ENCODE data around the gene UAP1.

The UAP1 gene

GRCh38 chr1:162543228-162543627 lies 18.3 kb upstream of the UAP1 start:
- Histone ChIP-seq H3K9ac (no peak overlapping the region), H3K4me2 (no peak overlapping the region), H3K9me3 (peaks cover 11% of the 10 kb centered on the region), H3K4me1 (0 out of 2 replicates have a peak, but pooled peaks cover 6% of the 10 kb centered on the region), H3K27me3 (no peaks in the 10 kb centered on the region), H4K20me1 (no peaks in the 10 kb centered on the region), H3K27ac (no peak overlapping the region), H3K36me3 (no peaks in the 10 kb centered on the region), H3K4me3 (no peak overlapping the region)
- TF ChIP-seq Cebpa-rat (IDR thresholded peaks at IDR 0.05) = no peak

DNA sequence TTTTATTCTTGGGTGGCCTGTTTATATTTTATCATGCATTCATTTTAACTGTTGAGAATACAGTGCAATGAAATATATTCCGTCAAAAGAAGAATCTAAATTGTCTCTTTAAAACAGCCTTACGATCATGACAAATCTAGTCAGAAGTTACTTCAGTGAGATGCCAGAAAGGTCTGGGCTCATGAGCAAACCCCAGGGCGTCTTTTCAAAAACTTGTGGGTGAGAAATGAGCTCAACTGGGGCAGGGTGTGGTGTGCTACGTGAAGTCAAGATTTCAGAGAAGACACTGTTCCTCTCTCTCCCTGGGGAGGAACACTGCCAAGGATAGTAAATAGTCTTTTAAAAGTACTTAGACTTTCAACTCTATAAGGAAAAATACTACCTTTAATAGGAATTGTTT lies 13.4 kb upstream of the UAP1 start:
- H3K9ac ChIP-seq = no peak overlapping the region

GRCh38 chr1:162549001-162549400 lies 12.5 kb upstream of the UAP1 start:
- 0 out of 2 replicates have a peak, but pooled peaks cover 6% of the 10 kb centered on the region for H3K4me1 ChIP-seq
- no peak for TF ChIP-seq Cebpa-rat (IDR thresholded peaks at IDR 0.05)
- no peak overlapping the region for H3K4me3 ChIP-seq
- H3K36me3 ChIP-seq = no peaks in the 10 kb centered on the region
- H3K27me3 ChIP-seq = no peaks in the 10 kb centered on the region
- H3K9ac ChIP-seq = no peak overlapping the region
- no peak overlapping the region for H3K27ac ChIP-seq
- no peaks in the 10 kb centered on the region for H4K20me1 ChIP-seq
- no peak overlapping the region for H3K4me2 ChIP-seq
- peaks cover 5% of the 10 kb centered on the region; the same call in 1 of the 2 replicates for H3K9me3 ChIP-seq

More for the DNA sequence above, 13.4 kb upstream of the UAP1 start:
- Histone ChIP-seq H3K4me1 (0 out of 2 replicates have a peak, but pooled peaks cover 6% of the 10 kb centered on the region), H3K9me3 (peaks cover 9% of the 10 kb centered on the region), H3K27me3 (no peaks in the 10 kb centered on the region), H3K4me2 (no peak overlapping the region), H3K36me3 (no peaks in the 10 kb centered on the region), H3K27ac (no peak overlapping the region), H4K20me1 (no peaks in the 10 kb centered on the region), H3K4me3 (no peak overlapping the region)
- TF ChIP-seq Cebpa-rat (IDR thresholded peaks at IDR 0.05) = no peak

- Histone ChIP-seq H3K9ac (no peak overlapping the region), H3K4me2 (no peak overlapping the region), H3K4me1 (no peaks in the 10 kb centered on the region), H3K9me3 (no peaks in the 10 kb centered on the region), H3K4me3 (no peak overlapping the region), H3K27ac (no peak overlapping the region), H4K20me1 (no peaks in the 10 kb centered on the region), H3K27me3 (no peaks in the 10 kb centered on the region), H3K36me3 (no peaks in the 10 kb centered on the region)
- no peak for TF ChIP-seq Cebpa-rat (IDR thresholded peaks at IDR 0.05)
Measured at GRCh38 chr1:162550925-162551324, 10.6 kb upstream of the UAP1 start.

- Histone ChIP-seq H3K27ac (no peak overlapping the region), H3K36me3 (no peaks in the 10 kb centered on the region), H3K4me3 (no peak overlapping the region), H3K4me2 (no peak overlapping the region), H4K20me1 (no peaks in the 10 kb centered on the region), H3K9ac (no peak overlapping the region), H3K27me3 (no peaks in the 10 kb centered on the region), H3K4me1 (no peaks in the 10 kb centered on the region), H3K9me3 (no peaks in the 10 kb centered on the region)
- no peak for TF ChIP-seq Cebpa-rat (IDR thresholded peaks at IDR 0.05)
Measured at GRCh38 chr1:162551969-162552683, 9.4 kb upstream of the UAP1 start.

DNA sequence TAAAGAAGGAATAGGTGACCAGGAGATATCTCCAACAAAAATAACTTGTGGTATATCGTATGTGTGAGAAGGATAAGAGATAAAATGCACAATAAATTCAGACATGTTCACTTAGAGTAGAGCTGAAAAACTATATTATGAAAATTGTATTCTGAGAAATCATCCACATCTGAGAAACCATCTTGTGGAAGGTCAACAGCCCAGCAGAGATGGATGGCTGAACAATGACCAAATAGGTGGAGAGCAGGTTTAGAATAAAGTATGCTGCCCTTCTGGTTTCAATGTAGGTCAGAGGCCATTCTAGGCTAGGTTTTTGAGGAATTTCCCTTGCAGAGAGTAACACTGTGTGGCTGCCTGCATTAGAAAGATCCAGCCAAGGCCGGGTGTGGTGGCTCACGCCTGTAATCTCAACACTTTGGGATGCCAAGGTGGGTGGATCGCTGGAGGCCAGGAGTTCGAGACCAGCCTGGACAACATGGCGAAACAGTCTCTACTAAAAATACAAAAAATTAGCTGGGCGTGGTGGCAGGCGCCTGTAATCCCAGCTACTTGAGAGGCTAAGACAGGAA lies 8.8 kb upstream of the UAP1 start:
- Histone ChIP-seq H3K4me1 (no peaks in the 10 kb centered on the region), H3K4me3 (no peak overlapping the region), H3K4me2 (no peak overlapping the region), H3K27me3 (no peaks in the 10 kb centered on the region), H3K36me3 (no peaks in the 10 kb centered on the region), H3K27ac (no peak overlapping the region), H4K20me1 (no peaks in the 10 kb centered on the region), H3K9me3 (no peaks in the 10 kb centered on the region), H3K9ac (no peak overlapping the region)
- TF ChIP-seq Cebpa-rat (IDR thresholded peaks at IDR 0.05) = no peak

DNA sequence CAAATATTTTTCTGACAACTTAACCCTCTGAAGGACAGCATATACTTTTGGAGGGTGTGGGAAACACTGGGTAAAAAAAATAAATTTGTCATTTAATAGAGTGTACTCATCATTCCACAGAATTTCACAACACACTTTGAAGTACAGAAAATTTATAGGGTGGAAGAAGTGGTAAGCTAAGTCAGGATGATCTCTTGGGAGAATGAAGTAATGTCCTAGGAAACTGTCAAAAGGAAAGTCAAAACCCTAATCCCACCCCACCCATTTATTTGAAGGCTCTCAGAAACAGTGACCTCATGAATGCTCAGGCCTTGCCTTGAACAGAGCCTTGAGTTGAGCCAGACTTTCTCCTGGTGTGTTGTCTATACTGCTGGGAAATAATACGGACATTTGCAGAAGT lies 7.3 kb upstream of the UAP1 start:
- Histone ChIP-seq H3K9ac (no peak overlapping the region), H3K27ac (no peak overlapping the region), H3K4me2 (no peak overlapping the region), H3K4me1 (no peaks in the 10 kb centered on the region), H3K36me3 (no peaks in the 10 kb centered on the region), H3K27me3 (no peaks in the 10 kb centered on the region), H3K4me3 (no peak overlapping the region), H3K9me3 (no peaks in the 10 kb centered on the region), H4K20me1 (no peaks in the 10 kb centered on the region)
- TF ChIP-seq Cebpa-rat (IDR thresholded peaks at IDR 0.05) = no peak

DNA sequence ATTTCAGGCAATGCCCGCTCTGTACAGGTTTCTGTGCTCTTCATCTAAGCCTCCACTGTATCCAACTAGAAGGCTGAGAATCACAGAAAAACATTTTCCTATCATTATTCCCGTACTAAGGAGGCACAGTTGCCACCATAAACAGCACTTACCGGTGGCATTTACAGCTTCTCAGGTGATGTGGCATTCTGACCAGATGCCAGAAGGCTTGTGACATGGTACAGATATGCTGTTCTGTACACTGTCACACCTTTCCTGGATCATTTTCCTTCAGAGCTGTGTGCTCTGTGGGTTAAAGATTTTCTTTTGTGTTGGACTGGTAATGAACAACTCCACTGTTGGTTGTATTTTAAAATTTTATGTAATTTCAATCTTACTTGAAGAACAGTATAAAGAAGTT lies 4.0 kb upstream of the UAP1 start:
- H3K9me3 ChIP-seq = no peaks in the 10 kb centered on the region
- no peaks in the 10 kb centered on the region for H4K20me1 ChIP-seq
- peaks cover 10% of the 10 kb centered on the region for H3K4me1 ChIP-seq
- no peak for TF ChIP-seq Cebpa-rat (IDR thresholded peaks at IDR 0.05)
- no peak overlapping the region for H3K9ac ChIP-seq
- no peak overlapping the region for H3K27ac ChIP-seq
- no peak overlapping the region for H3K4me2 ChIP-seq
- no peaks in the 10 kb centered on the region for H3K27me3 ChIP-seq
- no peaks in the 10 kb centered on the region for H3K36me3 ChIP-seq
- no peak overlapping the region for H3K4me3 ChIP-seq

DNA sequence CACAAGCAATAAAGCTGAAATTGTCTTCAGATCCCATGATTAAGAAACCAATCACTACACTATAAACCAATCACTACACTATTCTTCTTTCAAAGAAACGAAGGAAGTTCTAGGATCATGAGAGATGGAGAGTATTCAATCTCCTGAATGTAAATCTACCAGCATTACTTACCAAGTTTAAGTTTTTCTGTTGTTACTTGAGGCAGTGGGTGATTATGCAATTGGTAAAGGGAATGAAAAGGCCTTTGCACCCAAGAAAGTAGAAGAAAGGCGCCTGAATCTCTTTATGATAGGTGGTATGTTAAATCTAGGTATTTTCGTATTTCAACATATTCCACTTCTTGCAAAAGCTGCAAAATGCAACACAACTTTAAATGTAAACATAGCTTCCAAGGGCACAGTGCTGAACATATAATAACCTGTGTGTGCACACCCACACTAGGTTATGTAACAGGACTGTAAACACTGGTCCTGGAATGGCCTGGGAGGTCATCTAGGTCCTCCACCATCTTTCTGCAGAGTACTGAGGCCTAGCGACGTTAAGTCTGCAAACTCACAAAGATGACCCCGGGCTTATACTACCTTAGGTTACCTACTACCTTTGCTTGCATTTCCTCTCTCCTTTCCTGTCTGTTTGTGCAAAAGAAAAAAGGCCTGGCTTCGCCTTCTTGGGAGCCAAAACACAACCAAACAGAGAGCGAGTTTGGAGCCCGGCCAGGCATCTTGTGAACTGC lies 1.1 kb upstream of the UAP1 start:
- no peak for TF ChIP-seq Cebpa-rat (IDR thresholded peaks at IDR 0.05)

More for the DNA sequence above, 1.1 kb upstream of the UAP1 start:
- Histone ChIP-seq H3K27me3 (no peaks in the 10 kb centered on the region), H3K4me1 (peaks cover 16% of the 10 kb centered on the region), H3K9me3 (no peaks in the 10 kb centered on the region), H3K4me2 (peak overlapping the region; percentile 73), H3K9ac (peak overlapping the region; percentile 91), H3K4me3 (peak overlapping the region; percentile 92), H3K27ac (peak overlapping the region; percentile 50; the same call in 1 of the 2 replicates), H3K36me3 (no peaks in the 10 kb centered on the region), H4K20me1 (no peaks in the 10 kb centered on the region; the same call in 1 of the 2 replicates)
